ENCODE measurements around the gene DYNLRB1. TPM values are rescaled to one million over a fixed set of nuclear protein-coding genes. Genes with fewer than 3 reads are reported as not detected.

The DYNLRB1 gene
- total and polyA plus RNA-seq, 9 of the 15 experiments (the other 6 are each of a cell fraction or from before 2014, with no cell fraction given): 48.7 to 358 (median 121) TPM

DNA sequence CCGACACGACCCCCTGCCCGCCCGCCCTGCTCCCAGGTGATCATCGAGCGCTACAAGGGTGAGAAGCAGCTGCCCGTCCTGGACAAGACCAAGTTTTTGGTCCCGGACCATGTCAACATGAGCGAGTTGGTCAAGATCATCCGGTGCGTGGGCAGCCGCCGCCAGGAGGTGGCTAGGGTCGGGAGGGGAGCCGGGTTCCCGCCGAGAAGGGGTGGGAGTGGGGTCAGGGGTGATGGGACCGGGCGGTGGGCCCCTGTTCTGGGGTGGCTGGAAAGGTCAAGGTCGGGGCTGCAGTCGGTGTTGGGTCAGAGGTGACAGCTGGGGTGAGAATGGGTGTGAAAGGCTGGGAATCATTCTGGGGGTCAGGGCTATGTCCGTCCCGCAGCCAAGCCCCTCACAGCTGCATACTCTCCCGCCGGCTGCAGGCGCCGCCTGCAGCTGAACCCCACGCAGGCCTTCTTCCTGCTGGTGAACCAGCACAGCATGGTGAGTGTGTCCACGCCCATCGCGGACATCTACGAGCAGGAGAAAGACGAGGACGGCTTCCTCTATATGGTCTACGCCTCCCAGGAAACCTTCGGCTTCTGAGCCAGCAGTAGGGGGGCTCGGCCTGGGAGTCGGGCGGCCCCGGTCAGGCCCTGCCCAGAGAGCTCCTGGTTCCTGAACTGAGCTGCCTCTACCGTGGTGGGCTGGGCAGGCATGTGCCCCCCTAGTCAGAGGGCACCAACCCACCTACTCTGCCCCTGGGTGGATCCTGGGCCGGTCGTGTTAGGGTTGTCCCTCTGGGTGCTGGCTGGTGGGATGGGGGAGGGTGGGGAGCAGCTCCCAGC lies 43.3 kb downstream of the DYNLRB1 start:
- no peaks in the 10 kb centered on the region for H3K9me1 ChIP-seq (ENCODE audit: control insufficient read depth, insufficient read depth, low read length)
- no peak overlapping the region for H3K9ac ChIP-seq (ENCODE audit: insufficient read depth in 1 of 2, low read depth in 2 of 2, low read length in 2 of 2)
- POLR2A ChIA-PET: no interaction called here
- CTCF ChIA-PET (ENCODE audit: low intra/inter-chr PET ratio): no interaction called here
- H3K79me2 ChIP-seq (ENCODE audit: control insufficient read depth, insufficient read depth, low read length): no peaks in the 10 kb centered on the region
- H3K27me3 ChIP-seq (ENCODE audit: control insufficient read depth in 2 of 2, insufficient read depth in 2 of 2, low read length in 2 of 2): no peaks in the 10 kb centered on the region
- no peak for FAIRE-seq
- H3K9me3 ChIP-seq (replicated peaks; ENCODE audit: control insufficient read depth, insufficient read depth, low read depth, low read length): no peaks in the 10 kb centered on the region
- peaks cover 0 to 19% of the 10 kb centered on the region in 2 experiments; a peak in 2 of 5 replicates for H3K4me1 ChIP-seq (replicated peaks in 1 of 2; ENCODE audit: control insufficient read depth in 2 of 2, insufficient read depth in 2 of 2, low read length in 2 of 2)
- no peak for ATAC-seq
- no peak for DNase-seq (ENCODE audit: extremely low read depth in 1 of 4, low spot score in 3 of 4)
- H3K27ac ChIP-seq (ENCODE audit: extremely low read depth, low read depth, low read length): no peak overlapping the region
- BruUV-seq (replicated peaks): no TSS peak
- H2AFZ ChIP-seq (ENCODE audit: low read depth, low read length): no peak overlapping the region
- 89% methylated on average over 25 of the region's 43 CpGs for WGBS (ENCODE audit: insufficient coverage, low coverage, missing lambda C conversion rate)
- H4K20me1 ChIP-seq (replicated peaks; ENCODE audit: control insufficient read depth, insufficient read depth, low read length): no peaks in the 10 kb centered on the region
- no peak overlapping the region for H3K4me2 ChIP-seq (ENCODE audit: insufficient read depth, low read length)
- H3K4me3 ChIP-seq: no peak overlapping the region
- in situ Hi-C loops (cut with MboI) (no loop called here), intact Hi-C loops (cut with micrococcal nuclease) (no loop called here)
- peaks cover 11% of the 10 kb centered on the region; the same call in 1 of the 3 replicates for H3K36me3 ChIP-seq (ENCODE audit: control insufficient read depth, insufficient read depth, low read length)
- no peak for TF ChIP-seq SMARCB1 (IDR thresholded peaks at IDR 0.05; ENCODE audit: insufficient read length, low read depth)
- no peak for TF ChIP-seq ATF1 (CRISPR knock-in tag; IDR thresholded peaks at IDR 0.05)
- TF ChIP-seq ATF1 (tag; IDR thresholded peaks at IDR 0.05): no peak
- TF ChIP-seq, protein P1, sequence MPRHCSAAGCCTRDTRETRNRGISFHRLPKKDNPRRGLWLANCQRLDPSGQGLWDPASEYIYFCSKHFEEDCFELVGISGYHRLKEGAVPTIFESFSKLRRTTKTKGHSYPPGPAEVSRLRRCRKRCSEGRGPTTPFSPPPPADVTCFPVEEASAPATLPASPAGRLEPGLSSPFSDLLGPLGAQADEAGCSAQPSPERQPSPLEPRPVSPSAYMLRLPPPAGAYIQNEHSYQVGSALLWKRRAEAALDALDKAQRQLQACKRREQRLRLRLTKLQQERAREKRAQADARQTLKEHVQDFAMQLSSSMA (CRISPR knock-in tag; IDR thresholded peaks at IDR 0.05): no peak
- TF ChIP-seq, protein P2, sequence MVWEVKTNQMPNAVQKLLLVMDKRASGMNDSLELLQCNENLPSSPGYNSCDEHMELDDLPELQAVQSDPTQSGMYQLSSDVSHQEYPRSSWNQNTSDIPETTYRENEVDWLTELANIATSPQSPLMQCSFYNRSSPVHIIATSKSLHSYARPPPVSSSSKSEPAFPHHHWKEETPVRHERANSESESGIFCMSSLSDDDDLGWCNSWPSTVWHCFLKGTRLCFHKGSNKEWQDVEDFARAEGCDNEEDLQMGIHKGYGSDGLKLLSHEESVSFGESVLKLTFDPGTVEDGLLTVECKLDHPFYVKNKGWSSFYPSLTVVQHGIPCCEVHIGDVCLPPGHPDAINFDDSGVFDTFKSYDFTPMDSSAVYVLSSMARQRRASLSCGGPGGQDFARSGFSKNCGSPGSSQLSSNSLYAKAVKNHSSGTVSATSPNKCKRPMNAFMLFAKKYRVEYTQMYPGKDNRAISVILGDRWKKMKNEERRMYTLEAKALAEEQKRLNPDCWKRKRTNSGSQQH (CRISPR knock-in tag; IDR thresholded peaks at IDR 0.05): no peak
- TF ChIP-seq TAF7 (tag; IDR thresholded peaks at IDR 0.05): no peak
- no peak for TF ChIP-seq ZFPM2 (CRISPR knock-in tag; IDR thresholded peaks at IDR 0.05)
- no peak for TF ChIP-seq TAL1 (IDR thresholded peaks at IDR 0.05)
- TF ChIP-seq, protein P3, sequence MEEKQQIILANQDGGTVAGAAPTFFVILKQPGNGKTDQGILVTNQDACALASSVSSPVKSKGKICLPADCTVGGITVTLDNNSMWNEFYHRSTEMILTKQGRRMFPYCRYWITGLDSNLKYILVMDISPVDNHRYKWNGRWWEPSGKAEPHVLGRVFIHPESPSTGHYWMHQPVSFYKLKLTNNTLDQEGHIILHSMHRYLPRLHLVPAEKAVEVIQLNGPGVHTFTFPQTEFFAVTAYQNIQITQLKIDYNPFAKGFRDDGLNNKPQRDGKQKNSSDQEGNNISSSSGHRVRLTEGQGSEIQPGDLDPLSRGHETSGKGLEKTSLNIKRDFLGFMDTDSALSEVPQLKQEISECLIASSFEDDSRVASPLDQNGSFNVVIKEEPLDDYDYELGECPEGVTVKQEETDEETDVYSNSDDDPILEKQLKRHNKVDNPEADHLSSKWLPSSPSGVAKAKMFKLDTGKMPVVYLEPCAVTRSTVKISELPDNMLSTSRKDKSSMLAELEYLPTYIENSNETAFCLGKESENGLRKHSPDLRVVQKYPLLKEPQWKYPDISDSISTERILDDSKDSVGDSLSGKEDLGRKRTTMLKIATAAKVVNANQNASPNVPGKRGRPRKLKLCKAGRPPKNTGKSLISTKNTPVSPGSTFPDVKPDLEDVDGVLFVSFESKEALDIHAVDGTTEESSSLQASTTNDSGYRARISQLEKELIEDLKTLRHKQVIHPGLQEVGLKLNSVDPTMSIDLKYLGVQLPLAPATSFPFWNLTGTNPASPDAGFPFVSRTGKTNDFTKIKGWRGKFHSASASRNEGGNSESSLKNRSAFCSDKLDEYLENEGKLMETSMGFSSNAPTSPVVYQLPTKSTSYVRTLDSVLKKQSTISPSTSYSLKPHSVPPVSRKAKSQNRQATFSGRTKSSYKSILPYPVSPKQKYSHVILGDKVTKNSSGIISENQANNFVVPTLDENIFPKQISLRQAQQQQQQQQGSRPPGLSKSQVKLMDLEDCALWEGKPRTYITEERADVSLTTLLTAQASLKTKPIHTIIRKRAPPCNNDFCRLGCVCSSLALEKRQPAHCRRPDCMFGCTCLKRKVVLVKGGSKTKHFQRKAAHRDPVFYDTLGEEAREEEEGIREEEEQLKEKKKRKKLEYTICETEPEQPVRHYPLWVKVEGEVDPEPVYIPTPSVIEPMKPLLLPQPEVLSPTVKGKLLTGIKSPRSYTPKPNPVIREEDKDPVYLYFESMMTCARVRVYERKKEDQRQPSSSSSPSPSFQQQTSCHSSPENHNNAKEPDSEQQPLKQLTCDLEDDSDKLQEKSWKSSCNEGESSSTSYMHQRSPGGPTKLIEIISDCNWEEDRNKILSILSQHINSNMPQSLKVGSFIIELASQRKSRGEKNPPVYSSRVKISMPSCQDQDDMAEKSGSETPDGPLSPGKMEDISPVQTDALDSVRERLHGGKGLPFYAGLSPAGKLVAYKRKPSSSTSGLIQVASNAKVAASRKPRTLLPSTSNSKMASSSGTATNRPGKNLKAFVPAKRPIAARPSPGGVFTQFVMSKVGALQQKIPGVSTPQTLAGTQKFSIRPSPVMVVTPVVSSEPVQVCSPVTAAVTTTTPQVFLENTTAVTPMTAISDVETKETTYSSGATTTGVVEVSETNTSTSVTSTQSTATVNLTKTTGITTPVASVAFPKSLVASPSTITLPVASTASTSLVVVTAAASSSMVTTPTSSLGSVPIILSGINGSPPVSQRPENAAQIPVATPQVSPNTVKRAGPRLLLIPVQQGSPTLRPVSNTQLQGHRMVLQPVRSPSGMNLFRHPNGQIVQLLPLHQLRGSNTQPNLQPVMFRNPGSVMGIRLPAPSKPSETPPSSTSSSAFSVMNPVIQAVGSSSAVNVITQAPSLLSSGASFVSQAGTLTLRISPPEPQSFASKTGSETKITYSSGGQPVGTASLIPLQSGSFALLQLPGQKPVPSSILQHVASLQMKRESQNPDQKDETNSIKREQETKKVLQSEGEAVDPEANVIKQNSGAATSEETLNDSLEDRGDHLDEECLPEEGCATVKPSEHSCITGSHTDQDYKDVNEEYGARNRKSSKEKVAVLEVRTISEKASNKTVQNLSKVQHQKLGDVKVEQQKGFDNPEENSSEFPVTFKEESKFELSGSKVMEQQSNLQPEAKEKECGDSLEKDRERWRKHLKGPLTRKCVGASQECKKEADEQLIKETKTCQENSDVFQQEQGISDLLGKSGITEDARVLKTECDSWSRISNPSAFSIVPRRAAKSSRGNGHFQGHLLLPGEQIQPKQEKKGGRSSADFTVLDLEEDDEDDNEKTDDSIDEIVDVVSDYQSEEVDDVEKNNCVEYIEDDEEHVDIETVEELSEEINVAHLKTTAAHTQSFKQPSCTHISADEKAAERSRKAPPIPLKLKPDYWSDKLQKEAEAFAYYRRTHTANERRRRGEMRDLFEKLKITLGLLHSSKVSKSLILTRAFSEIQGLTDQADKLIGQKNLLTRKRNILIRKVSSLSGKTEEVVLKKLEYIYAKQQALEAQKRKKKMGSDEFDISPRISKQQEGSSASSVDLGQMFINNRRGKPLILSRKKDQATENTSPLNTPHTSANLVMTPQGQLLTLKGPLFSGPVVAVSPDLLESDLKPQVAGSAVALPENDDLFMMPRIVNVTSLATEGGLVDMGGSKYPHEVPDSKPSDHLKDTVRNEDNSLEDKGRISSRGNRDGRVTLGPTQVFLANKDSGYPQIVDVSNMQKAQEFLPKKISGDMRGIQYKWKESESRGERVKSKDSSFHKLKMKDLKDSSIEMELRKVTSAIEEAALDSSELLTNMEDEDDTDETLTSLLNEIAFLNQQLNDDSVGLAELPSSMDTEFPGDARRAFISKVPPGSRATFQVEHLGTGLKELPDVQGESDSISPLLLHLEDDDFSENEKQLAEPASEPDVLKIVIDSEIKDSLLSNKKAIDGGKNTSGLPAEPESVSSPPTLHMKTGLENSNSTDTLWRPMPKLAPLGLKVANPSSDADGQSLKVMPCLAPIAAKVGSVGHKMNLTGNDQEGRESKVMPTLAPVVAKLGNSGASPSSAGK (IDR thresholded peaks at IDR 0.05): no peak

Measured in K562 (cell line).